Measurements from ENCODE around the gene CEP164.
A peak's percentile ranks its signal among the peaks of the same experiment; 100 is the strongest.

The CEP164 gene

GRCh38 chr11:117424781-117425180 lies 97.1 kb downstream of the CEP164 start:
- DNase-seq = no peak

GRCh38 chr11:117425679-117426296 lies 98.1 kb downstream of the CEP164 start:
- no peak for DNase-seq

- peak; percentile 91 for DNase-seq
These were observed 98.6 kb downstream of the CEP164 start for GRCh38 chr11:117426297-117426685.

GRCh38 chr11:117426941-117427340 lies 99.3 kb downstream of the CEP164 start:
- DNase-seq = no peak

GRCh38 chr11:117427356-117427874 lies 99.8 kb downstream of the CEP164 start:
- no peak for DNase-seq

- DNase-seq = no peak
These were observed 100.7 kb downstream of the CEP164 start for GRCh38 chr11:117428186-117428855.

- DNase-seq = no peak
These were observed 101.2 kb downstream of the CEP164 start for GRCh38 chr11:117428856-117429229.

- no peak for DNase-seq
These were observed 102.8 kb downstream of the CEP164 start for GRCh38 chr11:117430293-117430955.

- no peak for DNase-seq
These were observed 103.8 kb downstream of the CEP164 start for GRCh38 chr11:117431436-117431835.

GRCh38 chr11:117433717-117434116 lies 106.1 kb downstream of the CEP164 start:
- no peak for DNase-seq

GRCh38 chr11:117434481-117434880 lies 106.8 kb downstream of the CEP164 start:
- DNase-seq = no peak

- no peak for DNase-seq
These were observed 107.7 kb downstream of the CEP164 start for GRCh38 chr11:117435326-117435725.

- no peak for DNase-seq
These were observed 109.6 kb downstream of the CEP164 start for GRCh38 chr11:117437041-117437790.

- DNase-seq = no peak
These were observed 110.1 kb downstream of the CEP164 start for GRCh38 chr11:117437791-117438130.

- no peak for DNase-seq
These were observed 110.8 kb downstream of the CEP164 start for GRCh38 chr11:117438371-117439000.

- DNase-seq = no peak
These were observed 111.6 kb downstream of the CEP164 start for GRCh38 chr11:117439256-117439655.

GRCh38 chr11:117440258-117440657 lies 112.6 kb downstream of the CEP164 start:
- no peak for DNase-seq

- no peak for DNase-seq
These were observed 113.7 kb downstream of the CEP164 start for GRCh38 chr11:117441146-117441975.

- DNase-seq = no peak
These were observed 114.6 kb downstream of the CEP164 start for GRCh38 chr11:117442049-117442868.

GRCh38 chr11:117442869-117443239 lies 115.2 kb downstream of the CEP164 start:
- DNase-seq = no peak

Data from 8988T (cell line).